Measurements from ENCODE around the gene SPATA3. TPM values are rescaled to one million over a fixed set of nuclear protein-coding genes. Genes with fewer than 3 reads are reported as not detected.

The SPATA3 gene
- total RNA-seq, 2 experiments from 2014 or later: not detected

GRCh38 chr2:231036131-231036530, 40.2 kb downstream of the SPATA3 start:
- no peak overlapping the region for H3K4me3 ChIP-seq (ENCODE audit: low read length)
- TF ChIP-seq, protein P1, sequence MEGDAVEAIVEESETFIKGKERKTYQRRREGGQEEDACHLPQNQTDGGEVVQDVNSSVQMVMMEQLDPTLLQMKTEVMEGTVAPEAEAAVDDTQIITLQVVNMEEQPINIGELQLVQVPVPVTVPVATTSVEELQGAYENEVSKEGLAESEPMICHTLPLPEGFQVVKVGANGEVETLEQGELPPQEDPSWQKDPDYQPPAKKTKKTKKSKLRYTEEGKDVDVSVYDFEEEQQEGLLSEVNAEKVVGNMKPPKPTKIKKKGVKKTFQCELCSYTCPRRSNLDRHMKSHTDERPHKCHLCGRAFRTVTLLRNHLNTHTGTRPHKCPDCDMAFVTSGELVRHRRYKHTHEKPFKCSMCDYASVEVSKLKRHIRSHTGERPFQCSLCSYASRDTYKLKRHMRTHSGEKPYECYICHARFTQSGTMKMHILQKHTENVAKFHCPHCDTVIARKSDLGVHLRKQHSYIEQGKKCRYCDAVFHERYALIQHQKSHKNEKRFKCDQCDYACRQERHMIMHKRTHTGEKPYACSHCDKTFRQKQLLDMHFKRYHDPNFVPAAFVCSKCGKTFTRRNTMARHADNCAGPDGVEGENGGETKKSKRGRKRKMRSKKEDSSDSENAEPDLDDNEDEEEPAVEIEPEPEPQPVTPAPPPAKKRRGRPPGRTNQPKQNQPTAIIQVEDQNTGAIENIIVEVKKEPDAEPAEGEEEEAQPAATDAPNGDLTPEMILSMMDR (IDR thresholded peaks at IDR 0.05): no peak
- H3K4me1 ChIP-seq (ENCODE audit: insufficient read depth, low read length): peaks cover 7% of the 10 kb centered on the region
- H3K27me3 Mint-ChIP-seq: peaks cover 84% of the 10 kb centered on the region
- H3K4me3 Mint-ChIP-seq: no peak overlapping the region
- H3K27me3 ChIP-seq (ENCODE audit: control insufficient read depth in 1 of 2, insufficient read depth in 2 of 2, low read length in 2 of 2): peaks cover 34 to 56% of the 10 kb centered on the region in 2 experiments
- ChIA-PET POLR2A (no interaction called here), CTCF (no interaction called here)
- H3K27ac ChIP-seq (ENCODE audit: low read depth in 1 of 2, low read length in 2 of 2): no peak overlapping the region
- DNase-seq (no peak), ATAC-seq (ENCODE audit: poor library complexity) (no peak)
- H3K4me1 Mint-ChIP-seq (ENCODE audit: low read depth): no peaks in the 10 kb centered on the region
- no peaks in the 10 kb centered on the region for H3K9me3 ChIP-seq (ENCODE audit: control insufficient read depth in 1 of 2, insufficient read depth in 1 of 2, low read length in 2 of 2)
- no peaks in the 10 kb centered on the region for H3K36me3 ChIP-seq (ENCODE audit: insufficient read depth, low read length)
- intact Hi-C loops (cut with DNase I, micrococcal nuclease): no loop called here
- no peaks in the 10 kb centered on the region for H3K9me3 Mint-ChIP-seq
- no peak overlapping the region for H3K27ac Mint-ChIP-seq
- H3K36me3 Mint-ChIP-seq (ENCODE audit: low read depth): no peaks in the 10 kb centered on the region

DNA sequence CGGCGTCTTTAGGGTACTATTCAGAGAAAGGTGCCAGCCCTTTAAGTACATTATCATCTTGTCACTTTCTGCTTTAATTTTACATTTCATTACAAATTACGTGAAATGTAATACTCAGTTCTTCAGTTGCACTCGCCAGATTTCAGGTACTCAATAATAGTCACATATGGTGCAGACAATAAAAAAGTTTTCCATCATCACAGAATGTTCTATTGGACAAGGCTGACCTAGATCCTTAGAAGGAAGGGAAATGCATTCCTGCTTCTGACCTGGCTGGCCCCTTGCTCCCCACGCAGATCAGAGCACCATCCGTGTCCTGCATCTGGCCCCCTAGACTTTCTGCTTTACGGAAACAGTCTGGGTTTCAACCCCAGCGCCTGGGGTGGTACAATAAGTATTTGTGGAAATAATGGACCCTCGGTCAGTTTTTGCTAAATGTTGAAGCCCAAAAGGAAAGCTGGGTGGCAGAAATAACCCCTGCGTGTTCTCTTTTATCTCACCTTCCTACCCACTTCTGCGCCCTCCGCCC, 40.7 kb downstream of the SPATA3 start:
- TF ChIP-seq, protein P1 (IDR thresholded peaks at IDR 0.05): no peak
- intact Hi-C loops (cut with DNase I, micrococcal nuclease): no loop called here
- Histone ChIP-seq H3K36me3 (ENCODE audit: insufficient read depth, low read length) (no peaks in the 10 kb centered on the region), H3K27ac (ENCODE audit: low read depth in 1 of 2, low read length in 2 of 2) (no peak overlapping the region), H3K9me3 (ENCODE audit: control insufficient read depth in 1 of 2, insufficient read depth in 1 of 2, low read length in 2 of 2) (no peaks in the 10 kb centered on the region), H3K4me1 (ENCODE audit: insufficient read depth, low read length) (peaks cover 7% of the 10 kb centered on the region), H3K4me3 (ENCODE audit: low read length) (no peak overlapping the region), H3K27me3 (ENCODE audit: control insufficient read depth in 1 of 2, insufficient read depth in 2 of 2, low read length in 2 of 2) (peaks cover 37 to 56% of the 10 kb centered on the region in 2 experiments)
- ChIA-PET POLR2A (no interaction called here), CTCF (no interaction called here)
- Mint-ChIP-seq H3K4me3 (no peak overlapping the region), H3K4me1 (ENCODE audit: low read depth) (no peaks in the 10 kb centered on the region), H3K27me3 (peaks cover 84% of the 10 kb centered on the region), H3K36me3 (ENCODE audit: low read depth) (no peaks in the 10 kb centered on the region), H3K27ac (no peak overlapping the region), H3K9me3 (no peaks in the 10 kb centered on the region)
- DNase-seq (no peak), ATAC-seq (ENCODE audit: poor library complexity) (no peak)

GRCh38 chr2:231037202-231037730, 41.3 kb downstream of the SPATA3 start, which contains the start of gene C2orf72:
Gene C2orf72 (plus strand): TSS chr2:231037523. CDS start chr2:231037566, 43 bp downstream.
- intact Hi-C loops (cut with DNase I, micrococcal nuclease): no loop called here
- no peak for DNase-seq
- Histone ChIP-seq H3K4me1 (ENCODE audit: insufficient read depth, low read length) (peaks cover 7% of the 10 kb centered on the region), H3K9me3 (ENCODE audit: control insufficient read depth in 1 of 2, insufficient read depth in 1 of 2, low read length in 2 of 2) (no peaks in the 10 kb centered on the region), H3K27me3 (ENCODE audit: control insufficient read depth in 1 of 2, insufficient read depth in 2 of 2, low read length in 2 of 2) (peaks cover 42 to 56% of the 10 kb centered on the region in 2 experiments), H3K27ac (ENCODE audit: low read depth in 1 of 2, low read length in 2 of 2) (no peak within 1 kb of the TSS), H3K36me3 (ENCODE audit: insufficient read depth, low read length) (no peaks in the 10 kb centered on the region), H3K4me3 (ENCODE audit: low read length) (no peak within 1 kb of the TSS)
- TF ChIP-seq, protein P1 (IDR thresholded peaks at IDR 0.05): no peak
- Mint-ChIP-seq H3K27me3 (peaks cover 86% of the 10 kb centered on the region), H3K4me1 (ENCODE audit: low read depth) (no peaks in the 10 kb centered on the region), H3K27ac (no peak within 1 kb of the TSS), H3K4me3 (peak within 1 kb of the TSS; percentile 74), H3K9me3 (no peaks in the 10 kb centered on the region), H3K36me3 (ENCODE audit: low read depth) (no peaks in the 10 kb centered on the region)
- no peak for ATAC-seq (ENCODE audit: poor library complexity)
- CTCF ChIA-PET: no interaction called here
- POLR2A ChIA-PET: no interaction called here
